GM23338 (cell line): ENCODE data around the gene ADAMTS13.

ENCODE experiments used
- CREB1 ChIP-seq: fragments of 250-450 bp; sonication (Bioruptor Pico); IDR thresholded peaks from 2 replicates; pipeline ENCODE4 v1.5.0; 2020; ENCODE audit warnings: low read depth, mild to moderate bottlenecking, moderate library complexity
- CTCF ChIP-seq, 2 experiments: fragments of 200-600 bp in 1 of 2; sonication (generic) in 1 of 2; conservative IDR thresholded peaks; 2 replicates each; pipeline versions ENCODE4 v1.5.1 to v1.6.1; 2016 to 2017; ENCODE audit warnings: antibody characterized with exemption in 2 of 2, low read depth in 2 of 2, mild to moderate bottlenecking in 2 of 2, moderate library complexity in 1 of 2
- ETS1 ChIP-seq: IDR thresholded peaks from 2 replicates; pipeline ENCODE4 v1.6.1; 2016; ENCODE audit warnings: antibody characterized with exemption
- EZH2 ChIP-seq: fragments of 200-600 bp; sonication (generic); IDR thresholded peaks from one replicate; pipeline ENCODE4 v1.8.0; 2017; ENCODE audit warnings: antibody characterized with exemption, mild to moderate bottlenecking, low read depth; ENCODE audit not compliant: unreplicated experiment
- EZH2phosphoT487 ChIP-seq: fragments of 200-600 bp; sonication (generic); IDR thresholded peaks from one replicate; pipeline ENCODE4 v1.8.1; 2018; ENCODE audit warnings: antibody characterized with exemption; ENCODE audit not compliant: unreplicated experiment
- JUNB ChIP-seq: IDR thresholded peaks from one replicate; pipeline ENCODE4 v1.6.1; 2016; ENCODE audit warnings: antibody characterized with exemption; ENCODE audit not compliant: unreplicated experiment
- NANOG ChIP-seq: IDR thresholded peaks from 2 replicates; pipeline ENCODE4 v1.6.1; 2016; ENCODE audit warnings: antibody characterized with exemption, borderline replicate concordance
- POLR2AphosphoS5 ChIP-seq: IDR thresholded peaks from 2 replicates; pipeline ENCODE4 v1.6.1; 2016; ENCODE audit warnings: antibody characterized with exemption, low read depth
- REST ChIP-seq: IDR thresholded peaks from one replicate; pipeline ENCODE4 v1.6.1; 2018; ENCODE audit warnings: antibody characterized with exemption; ENCODE audit not compliant: unreplicated experiment
- ZNF114 ChIP-seq: fragments of 250-450 bp; sonication (Bioruptor Pico); IDR thresholded peaks from 2 replicates; pipeline ENCODE4 v1.5.0; 2020; ENCODE audit warnings: mild to moderate bottlenecking, moderate library complexity
- ZNF331 ChIP-seq: fragments of 250-450 bp; sonication (Bioruptor Pico); IDR thresholded peaks from 2 replicates; pipeline ENCODE4 v1.5.0; 2020; ENCODE audit warnings: low read depth, mild to moderate bottlenecking, moderate library complexity
- ZNF462 ChIP-seq: fragments of 250-450 bp; sonication (Bioruptor Pico); IDR thresholded peaks from 2 replicates; pipeline ENCODE4 v1.5.0; 2020; ENCODE audit warnings: mild to moderate bottlenecking, moderate library complexity

GRCh38 chr9:133477461-133477860 is 55.3 kb downstream of the ADAMTS13 start:
- TF ChIP-seq POLR2AphosphoS5 (no peak), CTCF (conservative IDR thresholded peaks at IDR 0.05; ENCODE audit: low read depth in 2 of 2) (no peak), ETS1 (no peak), REST (no peak), EZH2 (no peak), EZH2phosphoT487 (no peak), ZNF462 (no peak), CREB1 (CRISPR knock-in tag) (no peak), JUNB (no peak), ZNF331 (CRISPR knock-in tag) (no peak), ZNF114 (CRISPR knock-in tag) (no peak), NANOG (no peak)
